Measurements from ENCODE around the gene TARBP2.
"Not testable (repeated sequence)": the region's sequence is repeated elsewhere in the genome, so short reads cannot be mapped to it uniquely, and the experiment has no call there.

TARBP2 gene

GRCh38 chr12:53516758-53517455 lies 15.8 kb downstream of the TARBP2 start:
- FAIRE-seq, result no peak

- FAIRE-seq, result no peak
These were observed 17.3 kb downstream of the TARBP2 start for GRCh38 chr12:53518381-53518780.

- no peak for FAIRE-seq
These were observed 22.0 kb downstream of the TARBP2 start for GRCh38 chr12:53523131-53523530.

GRCh38 chr12:53524476-53524875 lies 23.4 kb downstream of the TARBP2 start:
- no peak for FAIRE-seq

GRCh38 chr12:53530061-53530460 lies 29.0 kb downstream of the TARBP2 start:
- FAIRE-seq, result no peak

- FAIRE-seq, result no peak
These were observed 29.8 kb downstream of the TARBP2 start for GRCh38 chr12:53530920-53531319.

- no peak for FAIRE-seq
These were observed 30.9 kb downstream of the TARBP2 start for GRCh38 chr12:53532021-53532420.

- no peak for FAIRE-seq
These were observed 31.7 kb downstream of the TARBP2 start for GRCh38 chr12:53532524-53533445.

GRCh38 chr12:53533471-53533870 lies 32.4 kb downstream of the TARBP2 start:
- FAIRE-seq, result no peak

- FAIRE-seq, result no peak
These were observed 35.9 kb downstream of the TARBP2 start for GRCh38 chr12:53536962-53537361.

GRCh38 chr12:53538209-53538689 lies 37.2 kb downstream of the TARBP2 start:
- no peak for FAIRE-seq

- FAIRE-seq, result no peak
These were observed 38.4 kb downstream of the TARBP2 start for GRCh38 chr12:53539526-53539925.

GRCh38 chr12:53543539-53543938 lies 42.5 kb downstream of the TARBP2 start:
- peak; percentile 58 for FAIRE-seq

- not testable (repeated sequence) for FAIRE-seq
These were observed 47.3 kb downstream of the TARBP2 start for GRCh38 chr12:53548354-53548753.

- not testable (repeated sequence) for FAIRE-seq
These were observed 49.0 kb downstream of the TARBP2 start for GRCh38 chr12:53550131-53550530.

GRCh38 chr12:53550595-53550994 lies 49.5 kb downstream of the TARBP2 start:
- no peak for FAIRE-seq

- no peak for FAIRE-seq
These were observed 50.8 kb downstream of the TARBP2 start for GRCh38 chr12:53551889-53552291.

GRCh38 chr12:53552361-53553327 lies 51.6 kb downstream of the TARBP2 start:
- no peak for FAIRE-seq
